Glomerular endothelial cell (primary cell): ENCODE measurements around the gene GPR107. TPM values are rescaled to one million over a fixed set of nuclear protein-coding genes. Genes with fewer than 3 reads are reported as not detected.

Experiments
- DNase-seq: peaks from one replicate; pipeline ENCODE4 v3.0.0-alpha.2; 2011; ENCODE audit warnings: low read depth, low spot score; ENCODE audit errors: extremely low read depth
- total RNA-seq: library from RNA; depleted of rRNA; stranded (reverse); fragments of >200 nt; gene quantifications from 2 replicates; pipeline ENCODE4 v1.2.3, GENCODE V29; 2015

GPR107 gene
- total RNA-seq, 1 donor from 2014 or later, result 40.3 TPM

- DNase-seq, result no peak
Observed at GRCh38 chr9:130128733-130129431, 75.2 kb downstream of the GPR107 start.

DNA sequence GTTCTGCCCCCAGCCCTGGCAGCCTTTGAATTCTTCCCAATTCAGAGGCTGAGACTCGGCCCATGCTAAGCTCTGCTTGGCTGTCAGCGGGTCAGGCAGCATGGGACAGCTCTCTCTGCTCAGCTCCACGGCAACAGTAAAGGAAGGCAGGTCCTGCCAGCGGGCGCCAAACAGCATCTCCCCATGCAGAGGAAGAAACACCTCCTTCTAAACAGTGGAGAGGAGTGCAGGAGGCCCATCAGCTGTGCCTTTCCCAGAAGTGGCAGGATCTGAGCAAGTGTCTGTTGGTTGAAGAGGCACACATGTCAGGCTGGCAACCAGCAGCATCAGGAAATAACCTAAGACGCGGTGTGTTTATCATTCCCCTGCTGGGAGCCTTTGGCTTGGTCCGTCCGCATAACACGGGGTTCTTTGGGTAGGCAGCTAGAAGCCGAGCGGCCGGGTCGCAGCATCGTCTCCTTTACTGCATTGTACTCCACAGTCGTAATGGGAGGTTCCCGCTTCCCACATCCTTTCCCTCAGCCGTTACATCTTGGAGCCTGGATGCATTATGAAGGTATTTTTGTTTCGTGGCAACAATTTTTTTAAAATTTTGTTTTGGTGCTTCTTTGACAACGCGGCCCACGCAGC is 75.8 kb downstream of the GPR107 start:
- no peak for DNase-seq

DNA sequence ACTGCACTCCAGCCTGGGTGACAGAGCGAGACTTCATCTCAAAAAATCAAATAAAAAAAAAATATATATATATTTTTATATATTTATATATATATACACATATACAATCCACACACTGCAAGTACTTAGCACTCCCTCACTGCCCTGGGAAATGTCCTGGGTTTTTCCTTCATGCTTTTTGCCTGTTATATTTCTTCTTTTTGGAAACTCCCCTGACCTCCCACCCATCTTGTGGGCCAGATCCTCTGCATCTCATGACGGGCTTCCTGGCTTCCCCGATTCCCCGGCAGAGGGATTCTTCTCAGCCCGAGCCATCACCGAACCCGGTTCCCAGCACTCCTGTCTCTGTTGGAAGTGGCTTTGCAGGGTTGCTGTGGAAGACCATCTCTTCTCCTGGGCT is 79.0 kb downstream of the GPR107 start:
- DNase-seq, result no peak

DNA sequence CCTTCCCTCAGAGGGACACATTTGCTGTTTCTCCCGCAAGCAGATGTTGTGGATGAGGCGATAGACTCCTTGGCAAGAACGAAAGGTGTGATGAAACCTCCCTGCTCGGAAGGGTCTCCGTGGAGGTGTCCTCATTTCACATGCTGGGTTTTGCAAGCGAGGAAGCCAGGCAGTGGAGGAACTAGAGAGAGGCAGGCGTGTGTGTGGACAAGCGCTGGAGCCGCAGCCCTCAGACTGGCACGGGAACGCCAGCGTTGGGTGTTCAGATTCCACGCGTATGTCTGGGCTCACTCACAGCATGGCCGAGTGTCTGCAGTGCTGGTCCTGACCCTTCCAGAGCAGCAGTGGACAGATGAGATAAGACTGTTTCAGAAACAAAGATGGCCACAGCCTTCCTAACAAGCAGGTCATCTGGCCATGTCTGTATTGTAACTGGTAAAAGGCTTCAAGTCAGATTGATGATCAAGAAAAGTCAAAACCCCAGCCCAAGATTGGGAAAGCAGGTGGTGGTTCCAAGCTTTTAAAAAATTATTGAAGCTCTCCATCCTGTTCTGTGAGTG is 83.5 kb downstream of the GPR107 start:
- no peak for DNase-seq

GRCh38 chr9:130137641-130138081 is 84.0 kb downstream of the GPR107 start:
- DNase-seq, result no peak

DNA sequence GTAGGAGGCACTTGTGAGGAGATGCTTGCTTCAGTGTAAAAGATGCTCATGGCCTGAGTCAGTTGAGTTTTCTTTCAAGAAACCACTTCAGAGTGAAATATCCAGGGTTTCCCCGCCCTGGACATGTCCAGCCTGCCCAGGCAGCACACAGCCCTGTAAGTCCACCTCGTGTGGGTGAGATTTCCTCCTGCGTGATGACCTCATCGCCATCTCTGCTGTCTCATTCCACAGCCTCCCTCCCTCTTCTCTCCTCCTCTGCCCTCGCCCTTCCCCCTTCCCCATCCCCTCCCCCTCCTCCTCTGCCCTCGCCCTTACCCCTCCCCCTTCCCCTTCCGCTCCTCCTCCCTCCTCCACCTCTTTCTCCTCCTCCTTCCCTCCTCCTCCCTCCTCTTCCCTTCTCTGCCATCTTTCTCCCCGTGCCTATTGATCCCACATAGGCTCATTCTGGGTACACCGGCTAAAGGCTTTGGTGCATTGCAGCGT is 84.5 kb downstream of the GPR107 start:
- no peak for DNase-seq

DNA sequence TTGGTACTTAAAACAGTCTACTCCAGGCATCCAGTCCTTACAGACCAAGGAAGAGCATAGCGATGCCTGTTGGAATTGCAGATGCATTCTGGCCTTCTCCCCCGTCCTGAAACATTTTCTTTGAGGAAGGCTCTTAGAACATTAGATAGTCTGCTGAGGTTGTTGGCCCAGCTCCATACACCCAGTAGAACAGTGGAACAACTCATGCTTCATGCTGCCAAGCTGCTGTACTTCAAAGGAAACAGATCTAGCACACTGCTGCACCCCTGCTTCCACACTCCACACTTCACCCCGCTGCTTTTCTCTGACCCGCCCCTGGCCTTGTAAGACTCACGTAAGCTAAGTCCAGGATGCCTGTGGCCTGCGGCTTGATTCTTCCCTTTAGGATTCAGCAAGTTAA is 85.1 kb downstream of the GPR107 start:
- DNase-seq, result no peak

- no peak for DNase-seq
Observed at GRCh38 chr9:130139251-130139650, 85.5 kb downstream of the GPR107 start.

DNA sequence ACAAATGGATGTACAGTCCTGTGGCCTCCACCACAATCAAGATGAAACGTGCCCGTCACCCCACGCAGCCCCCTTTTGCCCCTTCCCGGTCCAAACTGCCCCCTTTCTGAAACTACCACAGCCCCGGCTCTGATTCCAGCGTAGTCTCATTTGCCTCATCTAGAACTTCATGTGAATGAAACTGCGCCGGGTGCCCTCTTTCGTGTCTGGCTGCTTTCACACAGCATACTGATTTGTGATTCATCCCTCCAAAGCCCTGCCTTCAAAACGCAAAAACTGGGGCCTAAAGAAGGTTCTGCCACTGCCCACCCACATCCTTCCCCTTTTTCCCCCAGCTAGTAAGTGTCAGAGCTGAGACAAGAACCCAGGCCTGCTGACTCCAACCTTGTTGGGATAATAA is 87.0 kb downstream of the GPR107 start:
- DNase-seq, result no peak

- no peak for DNase-seq
Observed at GRCh38 chr9:130142056-130142455, 88.3 kb downstream of the GPR107 start.

GRCh38 chr9:130142641-130143040 is 88.9 kb downstream of the GPR107 start:
- DNase-seq, result no peak

GRCh38 chr9:130143279-130143893 is 89.7 kb downstream of the GPR107 start:
- DNase-seq, result no peak

DNA sequence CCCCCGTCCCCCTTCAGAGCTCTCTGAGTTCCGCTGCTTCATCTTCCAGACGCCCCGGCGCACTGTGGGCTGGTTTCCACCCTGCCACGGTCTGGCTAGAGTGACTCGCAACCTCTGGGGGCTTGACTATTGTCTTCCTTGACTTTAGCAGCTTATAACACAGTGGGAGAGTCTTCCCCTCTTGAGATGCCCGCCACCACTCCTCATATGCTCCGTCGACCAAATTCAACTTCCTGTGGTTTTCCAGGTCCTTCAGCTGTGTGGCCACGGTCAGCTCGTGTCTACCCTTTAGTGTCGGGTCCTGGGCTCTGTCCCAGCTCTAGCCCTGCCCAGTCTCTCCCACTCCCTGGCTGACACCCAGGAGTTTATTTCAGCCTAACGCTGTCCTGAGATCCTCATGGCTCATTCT is 90.3 kb downstream of the GPR107 start:
- DNase-seq, result no peak

DNA sequence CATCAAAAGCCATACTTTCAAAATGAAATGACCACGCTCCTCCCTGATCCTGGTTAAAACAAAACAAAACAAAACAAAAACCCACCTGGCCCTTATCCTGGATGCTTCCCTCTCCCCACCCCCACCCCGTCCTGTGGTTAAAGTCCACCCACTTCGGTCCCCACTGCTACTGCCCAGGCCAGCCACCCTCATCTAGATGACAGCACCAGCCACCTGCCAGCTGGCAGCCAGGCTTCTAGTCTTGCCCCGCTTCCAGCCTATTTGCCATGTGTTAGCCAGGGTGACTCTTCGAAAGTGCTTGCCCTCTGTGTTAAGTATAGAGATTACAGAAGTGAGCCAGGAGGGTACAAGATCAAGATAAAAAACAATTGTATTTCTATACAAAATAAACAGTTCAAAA is 91.0 kb downstream of the GPR107 start:
- no peak for DNase-seq

DNA sequence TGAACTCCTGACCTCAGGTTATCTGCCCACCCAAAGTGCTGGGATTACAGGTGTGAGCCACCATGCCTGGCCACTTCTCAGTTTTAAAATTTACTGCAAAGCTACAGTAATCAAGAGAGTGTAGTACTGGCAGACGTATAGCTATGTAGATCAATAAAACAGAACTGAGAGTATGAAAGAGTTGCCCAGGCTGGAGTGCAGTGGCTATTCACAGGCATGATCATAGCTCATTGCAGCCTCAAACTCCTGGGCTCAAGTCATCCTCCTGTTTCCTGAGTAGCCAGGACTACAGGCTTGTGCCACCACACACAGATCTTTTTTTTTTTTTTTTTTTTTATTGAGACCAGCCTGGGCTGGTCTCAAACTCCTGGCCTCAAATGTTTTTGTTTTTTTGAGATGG is 92.0 kb downstream of the GPR107 start:
- DNase-seq, result no peak

DNA sequence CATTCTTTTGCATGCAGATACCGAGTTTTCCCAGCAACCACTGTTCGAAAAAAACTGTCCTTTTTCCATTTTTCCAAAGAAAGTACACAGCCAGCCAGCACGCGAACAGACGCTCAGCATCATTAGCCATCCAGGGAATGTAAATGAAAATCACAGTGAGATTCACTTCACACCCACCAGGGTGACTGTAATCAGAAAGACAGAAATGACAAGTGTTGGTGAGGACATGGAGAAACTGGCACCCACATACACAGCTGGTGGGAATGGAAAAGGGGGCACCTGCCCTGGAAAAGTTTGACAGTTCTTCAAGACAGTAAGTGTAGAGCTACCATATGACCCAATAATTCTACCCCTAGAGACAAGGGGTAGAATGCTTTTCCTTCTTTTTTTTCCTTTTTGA is 93.5 kb downstream of the GPR107 start:
- DNase-seq, result no peak

DNA sequence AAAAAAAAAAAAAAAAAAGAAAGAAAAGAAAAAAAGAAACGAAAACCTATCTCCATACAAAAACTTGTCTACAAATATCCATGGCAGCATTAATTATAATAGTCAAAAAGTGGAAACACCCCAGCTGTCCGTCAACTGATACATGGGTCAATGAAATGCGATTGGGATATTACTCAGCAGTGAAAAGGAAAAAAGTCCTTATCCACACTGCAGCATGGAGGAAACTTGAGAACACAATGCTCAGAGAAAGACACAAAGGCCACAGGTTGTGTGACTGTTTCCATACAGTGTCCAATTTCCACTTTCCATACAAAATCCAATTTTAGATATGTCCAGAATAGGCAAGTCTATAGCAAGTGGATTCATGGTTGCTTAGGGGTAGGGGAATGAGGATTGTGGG is 94.2 kb downstream of the GPR107 start:
- DNase-seq, result no peak

DNA sequence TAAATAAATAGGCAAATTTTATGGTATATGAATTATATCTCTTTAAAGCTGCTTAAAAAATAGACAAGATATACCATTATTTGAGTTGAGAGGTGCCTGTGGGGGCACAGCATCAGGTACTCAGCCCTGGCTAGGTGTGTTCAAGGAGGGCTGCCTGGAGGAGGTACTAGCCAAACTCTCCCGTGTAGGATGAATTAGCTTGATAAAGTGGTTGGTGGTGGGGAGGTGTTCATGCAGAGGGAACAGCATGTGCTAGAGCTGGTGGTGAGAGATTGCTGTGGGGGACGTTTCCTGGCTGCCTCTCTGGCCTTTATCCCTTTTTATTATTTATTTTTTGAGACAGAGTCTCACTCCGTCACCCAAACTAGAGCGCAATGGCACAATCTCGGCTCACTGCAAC is 95.3 kb downstream of the GPR107 start:
- DNase-seq, result no peak

DNA sequence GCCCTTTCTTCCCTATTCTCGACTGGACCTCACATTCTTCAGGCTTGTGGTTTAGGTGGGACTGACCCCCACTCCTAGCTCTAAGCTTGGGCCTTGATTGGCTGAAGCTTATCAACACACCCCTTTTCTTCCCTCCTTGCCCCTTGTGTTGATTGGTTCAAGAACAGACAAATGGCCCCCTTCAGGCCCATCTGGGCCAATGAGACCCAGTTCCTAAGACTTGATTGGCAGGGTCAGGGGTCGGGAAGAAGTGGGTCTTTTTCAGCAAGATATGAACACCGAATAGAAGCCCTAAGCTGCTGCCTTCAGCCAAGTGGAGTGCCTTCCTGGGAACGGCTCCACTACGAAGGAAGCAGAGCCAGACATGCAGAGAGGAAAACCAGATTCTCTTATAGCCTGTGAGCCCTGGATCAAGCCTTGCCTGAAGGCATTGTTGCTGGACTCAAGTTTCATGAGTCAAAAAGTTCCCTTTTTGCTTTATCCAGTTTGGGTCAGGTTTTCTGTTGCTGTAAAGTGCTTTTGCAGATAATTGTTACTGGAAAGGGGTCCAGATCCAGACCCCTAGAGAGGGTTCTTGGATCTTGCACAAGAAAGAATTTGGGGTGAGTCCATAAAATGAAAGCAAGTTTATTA is 96.1 kb downstream of the GPR107 start:
- DNase-seq, result no peak

DNA sequence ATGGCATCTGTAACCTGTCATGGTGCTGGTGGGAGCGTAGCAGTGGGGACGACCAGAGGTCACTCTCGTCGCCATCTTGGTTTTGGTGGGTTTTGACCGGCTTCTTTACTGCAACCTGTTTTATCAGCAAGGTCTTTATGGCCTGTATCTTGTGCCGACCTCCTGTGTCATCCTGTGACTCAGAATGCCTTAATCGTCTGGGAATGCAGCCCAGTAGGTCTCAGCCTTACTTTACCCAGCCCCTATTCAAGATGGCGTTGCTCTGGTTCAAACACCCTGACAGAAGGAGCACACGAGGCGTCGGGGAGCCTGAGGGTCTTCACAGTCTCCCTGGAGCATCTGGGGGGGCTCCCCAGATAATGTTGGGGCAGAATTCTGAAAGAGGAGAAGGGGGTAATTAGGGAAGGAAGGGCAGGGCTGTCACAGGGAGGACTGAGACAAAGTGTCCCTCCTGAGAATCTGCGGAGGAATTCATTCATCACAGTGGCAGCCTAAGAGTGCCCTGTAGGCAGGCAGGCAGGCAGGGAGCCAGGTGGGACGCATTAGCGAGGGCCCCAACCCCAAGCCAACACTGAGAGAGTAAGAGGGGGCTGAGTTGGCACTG is 97.2 kb downstream of the GPR107 start:
- no peak for DNase-seq

- no peak for DNase-seq
Observed at GRCh38 chr9:130154816-130155215, 101.1 kb downstream of the GPR107 start.
